ENCODE measurements around the gene HOXA6. TPM values are rescaled to one million over a fixed set of nuclear protein-coding genes. Genes with fewer than 3 reads are reported as not detected.

The HOXA6 gene
- total and polyA plus RNA-seq, 2 donors (not counting 3 experiments of a cell fraction or from before 2014, with no cell fraction given) = 10.0 to 20.7 TPM

DNA sequence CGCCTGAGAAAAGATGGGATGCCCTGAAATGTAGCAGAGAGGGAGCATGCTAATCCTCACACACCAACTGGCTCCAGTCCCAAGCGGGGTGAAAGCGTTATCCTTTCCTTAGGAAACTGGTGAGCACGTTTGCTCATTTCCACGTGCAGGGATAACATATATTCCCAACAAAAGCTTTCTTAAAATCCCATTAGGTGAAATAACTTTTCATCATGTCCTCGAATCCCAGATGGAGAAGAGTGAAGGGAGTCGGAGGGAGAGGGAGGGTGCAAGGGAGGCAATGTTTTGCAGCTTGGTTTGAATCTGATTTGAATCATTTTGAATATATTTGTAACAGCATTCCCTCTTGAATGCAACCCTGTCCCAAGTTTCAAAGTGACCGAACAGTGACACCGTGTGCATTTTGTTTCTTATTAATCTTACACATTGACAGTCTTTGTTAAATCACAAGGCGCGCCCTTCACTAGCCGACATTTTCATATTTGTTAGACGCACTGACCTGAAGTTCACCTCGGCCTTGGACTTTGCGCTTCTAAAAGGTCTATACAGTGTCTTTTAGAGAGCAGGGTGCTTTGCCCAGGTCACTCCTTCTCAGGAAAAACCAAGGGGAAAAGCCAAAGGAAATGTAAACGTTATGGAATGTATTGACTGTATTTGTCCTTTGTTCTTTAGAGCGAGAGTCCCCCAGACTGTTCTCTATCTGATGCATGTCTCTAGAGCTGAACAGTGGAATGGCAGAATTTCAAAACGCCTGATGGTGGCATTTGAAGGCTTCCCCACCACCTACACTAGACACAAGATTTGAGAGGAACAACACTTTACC lies 14.0 kb downstream of the HOXA6 start:
- Histone ChIP-seq H3K27ac (ENCODE audit: insufficient read depth, low read depth, low read length) (peak overlapping the region; percentile 82), H3K36me3 (ENCODE audit: control insufficient read depth in 2 of 2, extremely low read depth in 1 of 2, insufficient read depth in 2 of 2, low read length in 2 of 2) (peaks cover 0 to 6% of the 10 kb centered on the region in 2 experiments), H3K9ac (replicated peaks; ENCODE audit: extremely low read depth, insufficient read depth, low read length) (peak overlapping the region; percentile 70), H3K4me3 (replicated peaks in 1 of 3; ENCODE audit: insufficient read depth in 1 of 3, low read depth in 1 of 3, low read length in 3 of 3) (peak overlapping the region in 1 of 3 experiments; percentile 14), H3K27me3 (ENCODE audit: control insufficient read depth in 2 of 2, insufficient read depth in 2 of 2, low read length in 2 of 2) (no peaks in the 10 kb centered on the region), H3K9me1 (replicated peaks; ENCODE audit: control insufficient read depth, extremely low read depth, insufficient read depth, low read length) (no peaks in the 10 kb centered on the region), H2AFZ (ENCODE audit: low read depth, low read length) (no peak overlapping the region), H3K9me3 (replicated peaks; ENCODE audit: control insufficient read depth, insufficient read depth, low read length) (no peaks in the 10 kb centered on the region), H4K20me1 (replicated peaks; ENCODE audit: control insufficient read depth, extremely low read depth, insufficient read depth, low read length) (no peaks in the 10 kb centered on the region), H3K79me2 (ENCODE audit: control insufficient read depth, insufficient read depth, low read length) (peaks cover 77% of the 10 kb centered on the region), H3K4me2 (ENCODE audit: insufficient read depth, low read length) (peak overlapping the region; percentile 61), H3K4me1 (ENCODE audit: control insufficient read depth, extremely low read depth, insufficient read depth, low read length) (peaks cover 84% of the 10 kb centered on the region)
- POLR2A ChIA-PET = no interaction called here
- no TSS peak for BruUV-seq (replicated peaks)
- no peak for DNase-seq (ENCODE audit: low read depth, low spot score)
- CTCF ChIA-PET = interaction anchor here (1.1 to 1.3 kb wide), 2 partner anchors 28 to 37 kb away, joined by 3 read pairs; no protein-coding TSS in a partner anchor
- intact Hi-C loops (cut with micrococcal nuclease) = no loop called here
- peak; percentile 75 for FAIRE-seq
- no peak for TF ChIP-seq EZH2 (IDR thresholded peaks at IDR 0.05; ENCODE audit: borderline replicate concordance, low read depth, low read length, severe bottlenecking)
- peak; percentile 5 for TF ChIP-seq GATA2 (IDR thresholded peaks at IDR 0.05; ENCODE audit: insufficient read depth, insufficient read length, low read depth, low read length)
- TF ChIP-seq POLR2A (IDR thresholded peaks at IDR 0.05; ENCODE audit: low read depth, low read length) = no peak
- dilution Hi-C loops (cut with MboI; ENCODE audit: extremely low pct_ligation_motif_present, low sequenced_read_pairs) = no loop called here

DNA sequence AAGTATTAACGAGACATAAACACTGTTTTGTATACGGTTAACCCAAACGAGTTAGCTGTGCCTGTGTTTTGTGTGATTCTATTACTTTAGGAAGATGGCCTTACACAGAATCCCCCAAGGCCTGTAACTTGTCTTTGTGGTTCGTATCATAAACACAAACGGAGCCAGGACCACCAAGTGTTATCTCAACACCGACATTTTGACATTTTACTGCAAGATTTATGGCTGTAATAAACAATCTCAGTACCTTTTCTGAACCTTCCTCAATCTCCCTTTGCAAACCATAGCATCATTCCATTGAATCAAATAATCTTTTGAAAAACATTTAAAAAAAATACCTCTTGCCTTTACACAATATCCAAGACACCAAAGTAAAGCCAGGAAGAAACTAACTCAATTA lies 14.6 kb downstream of the HOXA6 start:
- Histone ChIP-seq H3K27me3 (ENCODE audit: control insufficient read depth in 2 of 2, insufficient read depth in 2 of 2, low read length in 2 of 2) (no peaks in the 10 kb centered on the region), H4K20me1 (replicated peaks; ENCODE audit: control insufficient read depth, extremely low read depth, insufficient read depth, low read length) (no peaks in the 10 kb centered on the region), H3K9me3 (replicated peaks; ENCODE audit: control insufficient read depth, insufficient read depth, low read length) (no peaks in the 10 kb centered on the region), H3K36me3 (ENCODE audit: control insufficient read depth in 2 of 2, extremely low read depth in 1 of 2, insufficient read depth in 2 of 2, low read length in 2 of 2) (peaks cover 0 to 8% of the 10 kb centered on the region in 2 experiments), H3K79me2 (ENCODE audit: control insufficient read depth, insufficient read depth, low read length) (peaks cover 76% of the 10 kb centered on the region), H3K27ac (ENCODE audit: insufficient read depth, low read depth, low read length) (peak overlapping the region; percentile 82), H3K9me1 (replicated peaks; ENCODE audit: control insufficient read depth, extremely low read depth, insufficient read depth, low read length) (no peaks in the 10 kb centered on the region), H2AFZ (ENCODE audit: low read depth, low read length) (no peak overlapping the region), H3K4me1 (ENCODE audit: control insufficient read depth, extremely low read depth, insufficient read depth, low read length) (peaks cover 78% of the 10 kb centered on the region), H3K9ac (replicated peaks; ENCODE audit: extremely low read depth, insufficient read depth, low read length) (peak overlapping the region; percentile 70), H3K4me2 (ENCODE audit: insufficient read depth, low read length) (peak overlapping the region; percentile 61), H3K4me3 (replicated peaks in 1 of 3; ENCODE audit: insufficient read depth in 1 of 3, low read depth in 1 of 3, low read length in 3 of 3) (no peak overlapping the region)
- DNase-seq (ENCODE audit: low read depth, low spot score) (no peak), FAIRE-seq (no peak)
- TF ChIP-seq, protein P1, sequence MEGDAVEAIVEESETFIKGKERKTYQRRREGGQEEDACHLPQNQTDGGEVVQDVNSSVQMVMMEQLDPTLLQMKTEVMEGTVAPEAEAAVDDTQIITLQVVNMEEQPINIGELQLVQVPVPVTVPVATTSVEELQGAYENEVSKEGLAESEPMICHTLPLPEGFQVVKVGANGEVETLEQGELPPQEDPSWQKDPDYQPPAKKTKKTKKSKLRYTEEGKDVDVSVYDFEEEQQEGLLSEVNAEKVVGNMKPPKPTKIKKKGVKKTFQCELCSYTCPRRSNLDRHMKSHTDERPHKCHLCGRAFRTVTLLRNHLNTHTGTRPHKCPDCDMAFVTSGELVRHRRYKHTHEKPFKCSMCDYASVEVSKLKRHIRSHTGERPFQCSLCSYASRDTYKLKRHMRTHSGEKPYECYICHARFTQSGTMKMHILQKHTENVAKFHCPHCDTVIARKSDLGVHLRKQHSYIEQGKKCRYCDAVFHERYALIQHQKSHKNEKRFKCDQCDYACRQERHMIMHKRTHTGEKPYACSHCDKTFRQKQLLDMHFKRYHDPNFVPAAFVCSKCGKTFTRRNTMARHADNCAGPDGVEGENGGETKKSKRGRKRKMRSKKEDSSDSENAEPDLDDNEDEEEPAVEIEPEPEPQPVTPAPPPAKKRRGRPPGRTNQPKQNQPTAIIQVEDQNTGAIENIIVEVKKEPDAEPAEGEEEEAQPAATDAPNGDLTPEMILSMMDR (IDR thresholded peaks at IDR 0.05; ENCODE audit: extremely low read depth in 1 of 2, insufficient read depth in 1 of 2, low read depth in 1 of 2, low read length in 2 of 2) = no peak
- TF ChIP-seq POLR2A (IDR thresholded peaks at IDR 0.05; ENCODE audit: low read depth, low read length) (no peak), FOS (IDR thresholded peaks at IDR 0.05; ENCODE audit: borderline replicate concordance, insufficient read depth, low read length) (no peak), POLR2AphosphoS5 (IDR thresholded peaks at IDR 0.05; ENCODE audit: insufficient read depth, low read depth, low read length) (no peak), EZH2 (IDR thresholded peaks at IDR 0.05; ENCODE audit: borderline replicate concordance, low read depth, low read length, severe bottlenecking) (no peak), GATA2 (IDR thresholded peaks at IDR 0.05; ENCODE audit: insufficient read depth, insufficient read length, low read depth, low read length) (no peak), MYC (IDR thresholded peaks at IDR 0.05; ENCODE audit: low read depth, low read length) (no peak), JUN (IDR thresholded peaks at IDR 0.05; ENCODE audit: borderline replicate concordance, insufficient read depth, insufficient read length, low read depth) (no peak)
- TF ChIP-seq, protein P2, sequence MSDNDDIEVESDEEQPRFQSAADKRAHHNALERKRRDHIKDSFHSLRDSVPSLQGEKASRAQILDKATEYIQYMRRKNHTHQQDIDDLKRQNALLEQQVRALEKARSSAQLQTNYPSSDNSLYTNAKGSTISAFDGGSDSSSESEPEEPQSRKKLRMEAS (IDR thresholded peaks at IDR 0.05; ENCODE audit: insufficient read depth, insufficient read length) = no peak
- no TSS peak for BruUV-seq (replicated peaks)
- ChIA-PET POLR2A (no interaction called here), CTCF (interaction anchor here (1.3 to 2.4 kb wide), 2 partner anchors 36 to 279 kb away, joined by 3 to 16 read pairs; no protein-coding TSS in a partner anchor)
- dilution Hi-C loops (cut with MboI; ENCODE audit: extremely low pct_ligation_motif_present, low sequenced_read_pairs) (no loop called here), intact Hi-C loops (cut with micrococcal nuclease) (no loop called here)

All from endothelial cell of umbilical vein (primary cell).